Small intestine (tissue), 7 donors: ENCODE results near the gene PAPPA. TPM values are rescaled to one million over a fixed set of nuclear protein-coding genes. Genes with fewer than 3 reads are reported as not detected.

Experiments
- DNase-seq, 2 donors: peaks; one replicate each; pipeline versions ENCODE4 v3.0.0 to v3.0.0-alpha.2; 2013
- FAIRE-seq: peaks from 2 replicates; lab custom pipeline; 2012; peaks lifted over from hg19 to GRCh38; lab: Jason Lieb, UNC
- H3K27ac ChIP-seq, 3 donors: one replicate each; pipeline ENCODE4 v1.5.1; 2013; ENCODE audit warnings: low read length in 2 of 3, mild to moderate bottlenecking in 2 of 3, control low read depth in 1 of 3, inconsistent platforms in 1 of 3, low read depth in 1 of 3, moderate library complexity in 1 of 3
- H3K27me3 ChIP-seq, 3 donors: one replicate each; pipeline ENCODE4 v1.6.1; 2013; ENCODE audit warnings: low read length in 3 of 3, inconsistent platforms in 1 of 3; ENCODE audit not compliant: control insufficient read depth in 3 of 3, insufficient read depth in 3 of 3
- H3K36me3 ChIP-seq, 3 donors: one replicate each; pipeline ENCODE4 v1.6.1; 2013; ENCODE audit warnings: low read length in 3 of 3, inconsistent platforms in 1 of 3, low read depth in 1 of 3, mild to moderate bottlenecking in 1 of 3, moderate library complexity in 1 of 3; ENCODE audit not compliant: control insufficient read depth in 3 of 3, insufficient read depth in 2 of 3
- H3K4me1 ChIP-seq, 3 donors: one replicate each; pipeline ENCODE4 v1.6.1; 2013; ENCODE audit warnings: low read length in 2 of 3, inconsistent platforms in 1 of 3, low read depth in 1 of 3, mild to moderate bottlenecking in 1 of 3, moderate library complexity in 1 of 3; ENCODE audit not compliant: control insufficient read depth in 3 of 3, insufficient read depth in 2 of 3
- H3K4me3 ChIP-seq, 3 donors: one replicate each; pipeline ENCODE4 v1.5.1; 2013; ENCODE audit warnings: low read length in 3 of 3, control low read depth in 1 of 3, inconsistent platforms in 1 of 3, low read depth in 1 of 3, mild to moderate bottlenecking in 1 of 3, moderate library complexity in 1 of 3
- H3K9me3 ChIP-seq, 2 donors: one replicate each; pipeline ENCODE4 v1.6.1; 2013; ENCODE audit warnings: low read depth in 1 of 2, low read length in 1 of 2; ENCODE audit not compliant: control insufficient read depth in 2 of 2, insufficient read depth in 1 of 2
- WGBS, 3 donors: extraction: QIAGEN DNeasy Blood & Tissue Kit; methylation state at CpG; one replicate each; pipeline ENCODE4 v1.1.7; 2013; 5-methylcytosine and 5-hydroxymethylcytosine counted together
- polyA plus RNA-seq, 4 donors: library from polyadenylated mRNA; stranded (reverse) in 3 of 4; unstranded in 1 of 4; fragments of 200-250 nt in 3 of 4; fragments of 120-200 nt in 1 of 4; gene quantifications; one replicate each; pipeline versions ENCODE4 v1.2.1 to v1.2.3, GENCODE V29; 2013
- donor health status: healthy with polysubstance abuse.
- donor health status: control.
- donor health status: control.
- donor health status: Bipolar disorder and iron deficiency.
- donor health status: healthy.

Gene PAPPA
- polyA plus RNA-seq, 4 donors = 0.27 to 1.2 (median 0.88) TPM; not detected in 1

DNA sequence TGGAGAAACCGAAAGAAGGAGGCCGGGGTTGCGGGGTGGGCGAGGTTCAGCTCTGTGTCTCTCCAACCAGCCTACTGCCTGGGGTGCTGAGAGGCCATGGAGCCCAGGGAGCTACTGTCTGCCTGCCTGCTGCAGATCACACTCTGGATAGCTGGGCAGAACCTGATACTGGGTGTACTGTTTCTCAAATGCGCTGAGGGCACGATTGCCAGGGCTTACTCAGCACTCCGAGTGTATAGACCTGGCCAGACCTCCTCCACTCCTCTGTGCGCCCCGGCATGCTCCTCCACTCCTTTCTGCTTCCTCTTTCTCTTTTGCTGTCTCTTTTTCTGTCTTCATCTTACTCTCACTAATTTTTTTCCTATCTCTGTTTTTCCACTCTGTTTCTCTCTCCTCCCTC lies 215.1 kb downstream of the PAPPA start:
- FAIRE-seq (no peak), DNase-seq (no peak)
- no peaks in the 10 kb centered on the region for H3K27me3 ChIP-seq
- H3K4me3 ChIP-seq = no peak overlapping the region
- WGBS, 3 donors = 84 to 91% (median 89%) methylated on average over 9 of the region's 9 CpGs
- H3K27ac ChIP-seq = no peak overlapping the region
- peaks cover 0 to 7% (median 0%) of the 10 kb centered on the region in 3 donors for H3K4me1 ChIP-seq
- peaks cover 0 to 2% (median 0%) of the 10 kb centered on the region in 3 donors for H3K36me3 ChIP-seq
- no peaks in the 10 kb centered on the region for H3K9me3 ChIP-seq

DNA sequence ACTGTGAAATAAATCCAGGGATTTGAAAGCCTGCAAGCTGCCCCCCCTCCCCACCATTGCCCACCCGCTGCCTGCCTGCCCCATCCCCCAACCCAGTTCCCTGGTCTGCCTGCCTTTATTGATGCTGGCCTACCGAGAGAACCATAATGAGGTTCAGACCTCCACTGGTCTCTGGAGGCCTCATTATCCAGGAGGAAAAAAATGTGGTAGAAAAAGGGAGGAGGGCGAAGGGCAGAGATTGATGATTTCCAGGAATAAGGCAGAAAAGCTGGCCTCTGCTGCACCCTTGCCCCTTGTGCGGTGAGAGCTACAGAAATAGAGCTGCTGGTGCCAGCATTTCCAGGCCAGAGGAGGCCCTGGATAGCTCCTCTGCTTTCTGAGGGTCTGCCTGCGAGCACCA lies 216.1 kb downstream of the PAPPA start:
- H3K27ac ChIP-seq = no peak overlapping the region
- no peaks in the 10 kb centered on the region for H3K27me3 ChIP-seq
- WGBS, 3 donors = 62 to 66% (median 63%) methylated on average over 5 of the region's 5 CpGs
- no peak for FAIRE-seq
- no peak overlapping the region for H3K4me3 ChIP-seq
- H3K36me3 ChIP-seq = peaks cover 0 to 2% (median 0%) of the 10 kb centered on the region in 3 donors
- peak in 1 of 2 donors; percentile 21 for DNase-seq
- H3K9me3 ChIP-seq = no peaks in the 10 kb centered on the region
- H3K4me1 ChIP-seq = peaks cover 0 to 7% (median 0%) of the 10 kb centered on the region in 3 donors

DNA sequence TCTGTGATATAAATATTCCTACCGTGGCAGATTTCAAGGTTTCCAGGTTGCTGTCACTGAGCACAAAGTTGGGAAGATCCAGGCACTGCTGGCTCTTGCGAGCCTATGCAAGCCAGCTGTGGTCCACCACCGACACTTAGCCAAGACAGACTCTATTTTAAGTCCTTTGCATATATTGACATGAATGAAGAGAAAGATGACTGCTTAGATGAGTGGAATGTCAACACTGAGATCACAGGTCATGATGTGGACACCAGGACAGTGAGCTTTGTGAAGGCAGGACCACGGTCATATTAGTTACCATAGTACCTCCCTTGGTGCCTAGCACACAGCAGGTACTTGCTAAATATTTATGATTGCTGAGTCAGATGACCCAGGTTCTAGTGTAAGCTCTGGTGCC lies 217.0 kb downstream of the PAPPA start:
- FAIRE-seq = no peak
- no peak for DNase-seq
- H3K27me3 ChIP-seq = no peaks in the 10 kb centered on the region
- peaks cover 0 to 2% (median 0%) of the 10 kb centered on the region in 3 donors for H3K36me3 ChIP-seq
- no peak overlapping the region for H3K4me3 ChIP-seq
- H3K9me3 ChIP-seq = no peaks in the 10 kb centered on the region
- no peak overlapping the region for H3K27ac ChIP-seq
- 74 to 87% (median 83%) methylated on average over 4 of the region's 4 CpGs for WGBS, 3 donors
- H3K4me1 ChIP-seq = peaks cover 0 to 7% (median 0%) of the 10 kb centered on the region in 3 donors

DNA sequence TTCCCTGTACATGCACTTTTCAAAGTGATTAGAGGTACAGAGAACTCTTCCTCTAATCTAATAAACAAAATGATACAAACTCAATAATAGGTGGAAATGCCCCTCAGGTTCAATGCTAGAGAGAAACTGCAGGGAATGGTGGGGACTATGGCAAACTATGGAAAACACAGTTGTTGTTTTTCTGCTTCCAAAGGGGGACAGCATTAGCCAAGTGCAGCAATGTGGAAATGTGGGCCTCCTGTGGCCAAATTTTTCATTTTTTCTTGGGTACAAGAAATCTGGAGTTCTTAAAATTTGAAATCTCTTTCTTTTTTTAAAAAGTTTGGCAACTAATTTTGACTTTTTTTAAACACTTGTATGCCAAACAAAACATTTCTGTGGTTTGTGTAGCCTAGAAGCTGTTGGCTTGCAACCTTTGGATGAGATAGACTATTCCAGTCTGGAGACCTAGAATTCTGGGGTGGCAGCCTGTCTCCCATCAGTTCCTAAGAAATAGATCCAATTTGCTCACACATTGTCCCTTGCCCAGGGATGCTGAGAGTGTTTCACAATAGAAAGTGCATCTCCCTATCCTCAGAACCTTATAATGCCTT lies 218.6 kb downstream of the PAPPA start:
- no peak for DNase-seq
- Histone ChIP-seq H3K27ac (no peak overlapping the region), H3K9me3 (no peaks in the 10 kb centered on the region), H3K4me3 (no peak overlapping the region), H3K27me3 (no peaks in the 10 kb centered on the region), H3K4me1 (peaks cover 0 to 7% (median 0%) of the 10 kb centered on the region in 3 donors), H3K36me3 (peaks cover 0 to 2% (median 0%) of the 10 kb centered on the region in 3 donors)
- no peak for FAIRE-seq

DNA sequence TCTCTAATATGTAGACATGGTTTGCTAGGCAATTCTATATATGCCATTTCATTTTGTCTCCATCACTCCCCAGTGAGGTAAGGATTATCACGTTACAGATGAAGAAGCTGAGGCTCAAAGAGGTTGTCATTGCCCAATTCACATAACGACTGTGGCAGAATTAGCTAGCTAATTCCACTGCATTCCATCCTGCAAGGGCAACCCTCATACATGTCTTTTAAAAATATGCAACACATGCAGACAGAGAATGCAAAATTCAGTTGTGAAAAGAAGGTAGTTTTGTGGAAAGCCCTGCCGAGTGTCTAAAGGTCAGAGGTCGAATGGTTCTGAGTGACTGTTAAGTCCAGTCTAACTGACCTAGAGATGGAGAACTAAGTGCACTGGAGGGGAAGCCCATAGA lies 219.2 kb downstream of the PAPPA start:
- H3K4me3 ChIP-seq = no peak overlapping the region
- peaks cover 0 to 7% (median 0%) of the 10 kb centered on the region in 3 donors for H3K4me1 ChIP-seq
- FAIRE-seq = no peak
- H3K27ac ChIP-seq = no peak overlapping the region
- H3K9me3 ChIP-seq = no peaks in the 10 kb centered on the region
- WGBS, 3 donors = 82 to 88% (median 85%) methylated on average over 4 of the region's 4 CpGs
- no peaks in the 10 kb centered on the region for H3K27me3 ChIP-seq
- no peak for DNase-seq
- H3K36me3 ChIP-seq = no peaks in the 10 kb centered on the region

DNA sequence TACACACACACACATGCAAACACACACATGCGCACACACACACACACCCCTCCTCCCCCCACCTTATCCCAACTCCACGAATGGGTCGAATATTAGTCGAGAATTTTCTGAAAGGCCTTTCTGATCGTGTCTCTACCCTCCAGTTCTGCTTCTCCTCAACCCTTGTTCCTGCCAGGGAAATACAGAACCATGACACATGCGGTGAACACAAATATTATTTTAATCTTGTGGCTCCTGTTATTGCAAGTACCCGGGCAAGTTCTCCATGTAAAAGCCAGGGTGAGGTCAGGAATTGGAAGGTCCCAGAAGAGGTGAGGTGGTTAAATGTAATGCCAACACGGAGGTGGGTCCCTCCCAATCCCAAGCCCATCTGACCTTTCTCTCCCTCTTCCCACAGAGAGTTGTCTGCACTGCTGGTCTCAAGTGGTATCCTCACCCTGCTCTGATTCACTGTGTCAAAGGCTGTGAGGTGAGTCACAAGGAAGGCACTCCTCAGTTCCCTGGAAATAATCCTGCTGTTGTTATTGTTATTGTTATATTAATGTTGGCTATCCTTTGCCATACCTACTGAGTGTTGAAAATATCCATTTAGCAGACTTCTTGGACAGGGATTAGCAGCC lies 223.7 kb downstream of the PAPPA start:
- DNase-seq (no peak), FAIRE-seq (no peak)
- Histone ChIP-seq H3K4me1 (peaks cover 0 to 2% (median 0%) of the 10 kb centered on the region in 3 donors), H3K27me3 (no peaks in the 10 kb centered on the region), H3K9me3 (no peaks in the 10 kb centered on the region), H3K4me3 (no peak overlapping the region), H3K36me3 (peaks cover 0 to 1% (median 0%) of the 10 kb centered on the region in 3 donors), H3K27ac (no peak overlapping the region)
- WGBS, 3 donors = 70 to 79% (median 73%) methylated on average over 8 of the region's 8 CpGs

DNA sequence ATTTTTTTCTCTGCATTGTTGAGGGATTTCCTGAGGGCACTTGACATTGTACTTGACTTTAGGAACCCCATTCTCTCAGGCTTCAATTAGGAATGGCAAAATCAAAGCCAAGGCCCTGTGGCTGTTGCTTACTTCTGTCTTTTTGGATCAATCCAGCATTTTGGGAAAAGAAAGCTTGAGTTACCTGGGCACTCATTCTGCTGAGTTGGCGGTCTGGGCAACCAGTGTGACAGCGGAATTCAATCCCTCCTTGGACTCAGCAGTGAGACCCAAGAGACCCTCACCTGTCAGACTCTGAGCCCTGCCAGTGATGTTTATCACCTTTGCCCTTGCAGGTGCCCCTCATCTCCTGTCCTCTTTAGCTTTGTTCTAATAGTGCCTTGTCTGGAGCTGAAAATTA lies 225.3 kb downstream of the PAPPA start:
- Histone ChIP-seq H3K27me3 (no peaks in the 10 kb centered on the region), H3K4me3 (no peak overlapping the region), H3K9me3 (no peaks in the 10 kb centered on the region), H3K4me1 (peaks cover 0 to 2% (median 0%) of the 10 kb centered on the region in 3 donors), H3K27ac (no peak overlapping the region), H3K36me3 (peaks cover 0 to 2% (median 0%) of the 10 kb centered on the region in 3 donors)
- DNase-seq (no peak), FAIRE-seq (no peak)
- WGBS, 3 donors = 88 to 97% (median 91%) methylated on average over 2 of the region's 2 CpGs

DNA sequence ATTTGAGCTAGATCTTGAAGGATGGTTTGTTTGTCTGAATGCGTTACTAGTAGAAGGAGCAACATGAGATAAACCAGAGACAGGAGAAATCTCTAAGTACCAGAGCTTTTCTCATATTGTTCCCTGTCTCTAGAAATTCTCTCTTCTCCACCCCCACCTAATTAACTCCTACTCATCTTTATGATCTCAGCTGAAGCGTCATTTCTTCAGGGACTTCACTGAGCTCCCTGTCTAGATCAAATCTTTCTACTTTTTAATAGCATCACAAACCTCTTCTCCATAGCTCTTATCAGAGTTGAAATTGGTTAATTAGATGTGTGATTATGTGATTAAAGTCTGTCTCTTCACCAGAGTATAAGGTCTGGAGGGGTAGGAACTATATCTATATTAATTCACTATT lies 226.2 kb downstream of the PAPPA start:
- peaks cover 0 to 2% (median 0%) of the 10 kb centered on the region in 3 donors for H3K36me3 ChIP-seq
- H3K4me3 ChIP-seq = no peak overlapping the region
- DNase-seq (no peak), FAIRE-seq (no peak)
- H3K9me3 ChIP-seq = no peaks in the 10 kb centered on the region
- H3K4me1 ChIP-seq = peaks cover 0 to 2% (median 0%) of the 10 kb centered on the region in 3 donors
- no peaks in the 10 kb centered on the region for H3K27me3 ChIP-seq
- 74 to 85% (median 82%) methylated on average over 2 of the region's 2 CpGs for WGBS, 3 donors
- H3K27ac ChIP-seq = no peak overlapping the region
